Heart left ventricle (tissue), 16 donors: ENCODE data around the gene TMEM132D. TPM values are rescaled to one million over a fixed set of nuclear protein-coding genes. Genes with fewer than 3 reads are reported as not detected.
"Not testable (repeated sequence)": the region's sequence is repeated elsewhere in the genome, so short reads cannot be mapped to it uniquely, and the experiment has no call there.

ENCODE experiments used
- ATAC-seq, 4 donors: fragments of 200-7000 bp; cut with Tn5 transposase; one replicate each; pipeline ENCODE4 v1.9.1; 2020 to 2022; ENCODE audit warnings: moderate library complexity in 4 of 4, mild to moderate bottlenecking in 3 of 4, moderate number of reproducible peaks in 1 of 4
- DNase-seq, 5 donors: peaks; one replicate each; pipeline ENCODE4 v3.0.0-alpha.2; 2020
- H3K27ac ChIP-seq, 12 donors: fragments of 200-600 bp; sonication (generic) in 4 of 12; one replicate each; pipeline versions ENCODE4 v1.5.0 to v1.8.0; 2016 to 2022; ENCODE audit warnings: mild to moderate bottlenecking in 2 of 12
- H3K27me3 ChIP-seq, 9 donors: fragments of 200-600 bp; sonication (generic) in 2 of 9; one replicate each; pipeline versions ENCODE4 v1.5.1 to v1.8.0; 2016 to 2022; ENCODE audit warnings: mild to moderate bottlenecking in 3 of 9
- H3K36me3 ChIP-seq, 9 donors: fragments of 200-600 bp; sonication (generic) in 2 of 9; one replicate each; pipeline versions ENCODE4 v1.5.0 to v1.8.0; 2018 to 2022; ENCODE audit warnings: mild to moderate bottlenecking in 2 of 9
- H3K4me1 ChIP-seq, 12 donors: fragments of 200-600 bp; sonication (generic) in 4 of 12; one replicate each; pipeline versions ENCODE4 v1.5.0 to v1.8.0; 2016 to 2022; ENCODE audit warnings: mild to moderate bottlenecking in 3 of 12
- H3K4me3 ChIP-seq, 12 donors: fragments of 200-600 bp; sonication (generic) in 4 of 12; one replicate each; pipeline versions ENCODE4 v1.5.0 to v1.8.0; 2017 to 2022; ENCODE audit warnings: mild to moderate bottlenecking in 9 of 12, moderate library complexity in 4 of 12
- H3K9me3 ChIP-seq, 12 donors: fragments of 200-600 bp; sonication (generic) in 4 of 12; one replicate each; pipeline versions ENCODE4 v1.5.0 to v1.8.0; 2016 to 2022; ENCODE audit warnings: mild to moderate bottlenecking in 1 of 12
- POLR2A ChIP-seq, 2 donors: fragments of 450-650 bp; IDR thresholded peaks; one replicate each; pipeline ENCODE4 v1.6.1; 2017; ENCODE audit warnings: antibody characterized with exemption in 2 of 2, mild to moderate bottlenecking in 2 of 2, moderate library complexity in 2 of 2
- WGBS, 4 donors: extraction: QIAGEN DNeasy Blood & Tissue Kit in 2 of 4; methylation state at CpG; one replicate each; pipeline versions ENCODE4 v1.1.5 to v1.1.7; 2013 to 2018; 5-methylcytosine and 5-hydroxymethylcytosine counted together
- intact Hi-C, 10 donors: fragments of 100-400 bp; cut with DNase I; formaldehyde crosslinking; loops; one replicate each; pipeline versions ENCODE4 v1.11.1 to v1.14.2; 2022
- polyA plus RNA-seq, 2 donors: library from polyadenylated mRNA; stranded (reverse); fragments of 200-250 nt; gene quantifications; one replicate each; pipeline ENCODE4 v1.2.3, GENCODE V29; 2013
- total RNA-seq, 9 donors: library from RNA; depleted of rRNA in 2 of 9; stranded (reverse); fragments of >200 nt in 2 of 9; fragmentation: NEBNext Ultra II Directional in 3 of 9; extraction: Animal tissue kit (Norgen Biotek cat#: 25700) in 3 of 9; gene quantifications; one replicate each; pipeline versions ENCODE4 v1.1.0 to v1.2.4, GENCODE V29; 2016 to 2023
- TF ChIP-seq, protein P1 (sequence below), 12 donors: fragments of 200-600 bp; sonication (generic) in 4 of 12; IDR thresholded peaks; one replicate each; pipeline versions ENCODE4 v1.5.0 to v1.8.0; 2018 to 2022; ENCODE audit warnings: antibody characterized with exemption in 12 of 12, mild to moderate bottlenecking in 5 of 12
- donor health status: ischemic (EF 13 %, LVEDD 7.1; RV severe dilation, severe dysfunction).
- donor health status: healthy with polysubstance abuse.
- donor health status: DM: no; HTN: yes; CAD: no.
- donor health status: DM: no; HTN: no; CAD: no.
- donor health status: ischemic (EF 25% LVEDD 6.9; RV normal size, moderate dysfunction).
- donor health status: ischemic (EF 25% LVEDD 5.7; RV mildly dilated, moderate dysfunction).
- donor health status: healthy.
- donor health status: DM: yes; HTN: yes; CAD: no.
- donor health status: ischemic (EF 35%, LVEDD 5.7; RV mildly dilated, moderate dysfunction).
- donor health status: nonischemic (EF 11% LVEDD 7.7; RV severe dilation, severe dysfunction).
- donor health status: DM: yes; HTN: yes; CAD: no.
- donor health status: PGD.
- donor health status: ischemic (EF 29% LVEDD 5.4; RV normal size, mild dysfunction).
- donor health status: nonischemic (EF 23%, LVEDD 6.1; RV moderate dilation, normal function).

The TMEM132D gene
- total and polyA plus RNA-seq, 11 donors: not detected

DNA sequence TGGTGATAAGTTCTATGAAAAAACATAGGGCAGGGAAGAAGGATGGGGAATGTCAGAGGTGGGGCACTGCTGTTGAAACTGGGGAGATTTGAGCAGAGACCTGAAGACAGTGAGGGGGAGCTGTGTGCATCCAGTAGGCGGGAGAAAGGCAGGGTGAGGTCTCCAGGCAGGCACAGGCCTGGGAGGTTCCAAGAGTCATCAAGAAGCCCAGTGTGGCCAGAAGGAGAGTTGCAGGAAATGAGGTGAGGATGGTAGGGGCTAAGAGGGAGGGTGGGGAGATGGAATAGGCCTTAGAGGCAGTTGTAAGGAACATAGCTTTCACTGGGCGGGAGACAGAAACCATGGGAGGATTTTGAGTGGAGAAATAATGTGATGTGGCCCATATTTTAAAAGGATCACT, 708.7 kb downstream of the TMEM132D start:
- peaks cover 0 to 21% (median 7%) of the 10 kb centered on the region in 12 donors for H3K9me3 ChIP-seq
- H3K36me3 ChIP-seq: no peaks in the 10 kb centered on the region
- no peak overlapping the region for H3K4me3 ChIP-seq
- WGBS, 4 donors: 64 to 79% (median 70%) methylated on average over 2 of the region's 2 CpGs
- no peak for TF ChIP-seq POLR2A (IDR thresholded peaks at IDR 0.05)
- TF ChIP-seq, protein P1, sequence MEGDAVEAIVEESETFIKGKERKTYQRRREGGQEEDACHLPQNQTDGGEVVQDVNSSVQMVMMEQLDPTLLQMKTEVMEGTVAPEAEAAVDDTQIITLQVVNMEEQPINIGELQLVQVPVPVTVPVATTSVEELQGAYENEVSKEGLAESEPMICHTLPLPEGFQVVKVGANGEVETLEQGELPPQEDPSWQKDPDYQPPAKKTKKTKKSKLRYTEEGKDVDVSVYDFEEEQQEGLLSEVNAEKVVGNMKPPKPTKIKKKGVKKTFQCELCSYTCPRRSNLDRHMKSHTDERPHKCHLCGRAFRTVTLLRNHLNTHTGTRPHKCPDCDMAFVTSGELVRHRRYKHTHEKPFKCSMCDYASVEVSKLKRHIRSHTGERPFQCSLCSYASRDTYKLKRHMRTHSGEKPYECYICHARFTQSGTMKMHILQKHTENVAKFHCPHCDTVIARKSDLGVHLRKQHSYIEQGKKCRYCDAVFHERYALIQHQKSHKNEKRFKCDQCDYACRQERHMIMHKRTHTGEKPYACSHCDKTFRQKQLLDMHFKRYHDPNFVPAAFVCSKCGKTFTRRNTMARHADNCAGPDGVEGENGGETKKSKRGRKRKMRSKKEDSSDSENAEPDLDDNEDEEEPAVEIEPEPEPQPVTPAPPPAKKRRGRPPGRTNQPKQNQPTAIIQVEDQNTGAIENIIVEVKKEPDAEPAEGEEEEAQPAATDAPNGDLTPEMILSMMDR (IDR thresholded peaks at IDR 0.05): no peak
- H3K4me1 ChIP-seq: no peaks in the 10 kb centered on the region
- no peaks in the 10 kb centered on the region for H3K27me3 ChIP-seq
- no peak for ATAC-seq
- DNase-seq: no peak
- intact Hi-C loops: no loop called here
- no peak overlapping the region for H3K27ac ChIP-seq

DNA sequence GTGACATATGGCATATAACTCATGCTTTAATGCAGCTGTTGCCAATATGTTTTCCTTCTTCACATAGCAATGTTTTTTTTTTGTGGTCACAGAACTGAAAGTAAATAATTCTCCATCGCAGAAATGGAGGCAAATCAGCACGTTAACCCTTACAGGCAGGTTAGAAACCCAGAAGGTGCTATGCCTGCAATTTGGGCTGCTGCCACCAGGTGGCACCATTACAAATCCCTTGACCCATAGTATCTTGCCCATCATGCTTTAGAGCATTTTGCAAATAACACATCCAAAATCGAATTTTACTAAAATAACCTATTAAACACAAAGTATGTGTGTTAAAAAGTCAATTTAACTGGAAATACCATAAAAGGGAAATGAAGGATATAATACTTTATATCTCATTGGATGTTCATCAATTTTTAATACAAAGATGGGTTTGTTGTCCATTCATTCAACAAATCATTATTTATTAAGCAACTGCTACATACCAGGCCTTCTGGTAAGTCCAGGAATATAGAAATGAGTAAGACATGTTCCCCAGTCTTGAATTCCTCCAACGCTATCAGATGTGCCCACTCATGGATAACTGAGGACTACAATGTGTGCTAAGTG, 710.5 kb downstream of the TMEM132D start:
- peaks cover 0 to 21% (median 7%) of the 10 kb centered on the region in 12 donors for H3K9me3 ChIP-seq
- DNase-seq: no peak
- no peak for ATAC-seq
- 55 to 62% (median 56%) methylated on average over 4 of the region's 4 CpGs for WGBS, 4 donors
- intact Hi-C loops: no loop called here
- no peak overlapping the region for H3K27ac ChIP-seq
- no peaks in the 10 kb centered on the region for H3K36me3 ChIP-seq
- no peaks in the 10 kb centered on the region for H3K27me3 ChIP-seq
- no peaks in the 10 kb centered on the region for H3K4me1 ChIP-seq
- TF ChIP-seq, protein P1 (IDR thresholded peaks at IDR 0.05): peak in 7 of 12 donors; percentile 24 to 42 (median 37)
- no peak for TF ChIP-seq POLR2A (IDR thresholded peaks at IDR 0.05)
- H3K4me3 ChIP-seq: no peak overlapping the region

DNA sequence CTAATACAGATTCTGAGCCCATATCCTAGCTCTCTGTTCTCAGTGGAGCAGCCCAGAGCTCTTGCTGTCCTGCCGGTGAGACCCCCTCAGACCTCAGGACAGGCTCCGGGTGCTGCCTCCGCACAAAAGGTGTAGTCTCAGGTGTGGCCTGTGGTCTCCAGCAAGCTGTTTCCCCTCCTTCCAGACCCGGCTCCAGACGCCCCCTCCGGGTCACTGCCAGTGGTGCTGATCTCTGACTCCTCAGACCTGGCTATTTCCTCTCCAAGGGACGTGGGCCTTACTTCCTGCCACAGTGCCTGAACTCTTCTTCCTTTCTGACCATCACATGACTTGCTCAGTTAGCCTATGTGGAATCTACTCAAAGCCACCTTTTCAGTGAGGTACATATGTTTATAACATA, 713.0 kb downstream of the TMEM132D start:
- ATAC-seq: no peak
- Histone ChIP-seq H3K9me3 (peaks cover 0 to 28% (median 7%) of the 10 kb centered on the region in 12 donors), H3K27ac (no peak overlapping the region), H3K4me1 (no peaks in the 10 kb centered on the region), H3K36me3 (no peaks in the 10 kb centered on the region), H3K4me3 (no peak overlapping the region), H3K27me3 (no peaks in the 10 kb centered on the region)
- WGBS, 4 donors: 26 to 34% (median 29%) methylated on average over 7 of the region's 7 CpGs
- DNase-seq: no peak
- TF ChIP-seq, protein P1 (IDR thresholded peaks at IDR 0.05): no peak
- no peak for TF ChIP-seq POLR2A (IDR thresholded peaks at IDR 0.05)
- intact Hi-C loops: no loop called here

DNA sequence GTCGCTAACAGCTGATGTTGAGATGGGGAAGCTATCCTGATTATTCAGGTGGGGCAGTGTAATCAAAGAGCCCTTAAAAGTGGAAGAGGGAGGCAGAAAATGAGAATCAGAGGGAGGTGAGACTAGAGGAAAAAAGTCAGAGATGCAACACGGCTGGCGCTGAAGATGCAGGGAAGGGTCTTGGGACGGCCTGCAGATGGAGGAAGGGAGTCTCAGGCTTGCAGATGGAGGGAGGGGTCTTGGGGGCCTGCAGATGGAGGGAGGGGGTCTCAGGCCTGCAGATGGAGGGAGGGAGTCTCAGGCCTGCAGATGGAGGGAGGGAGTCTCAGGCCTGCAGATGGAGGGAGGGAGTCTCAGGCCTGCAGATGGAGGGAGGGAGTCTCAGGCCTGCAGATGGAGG, 713.9 kb downstream of the TMEM132D start:
- H3K27ac ChIP-seq, H3K36me3 ChIP-seq, H3K4me1 ChIP-seq, ATAC-seq, H3K27me3 ChIP-seq, DNase-seq, intact Hi-C loops, H3K4me3 ChIP-seq: not testable (repeated sequence)
- WGBS, 4 donors: 50 to 68% (median 54%) methylated on average over 4 of the region's 4 CpGs
- H3K9me3 ChIP-seq: peaks cover 0 to 28% (median 7%) of the 10 kb centered on the region in 12 donors

DNA sequence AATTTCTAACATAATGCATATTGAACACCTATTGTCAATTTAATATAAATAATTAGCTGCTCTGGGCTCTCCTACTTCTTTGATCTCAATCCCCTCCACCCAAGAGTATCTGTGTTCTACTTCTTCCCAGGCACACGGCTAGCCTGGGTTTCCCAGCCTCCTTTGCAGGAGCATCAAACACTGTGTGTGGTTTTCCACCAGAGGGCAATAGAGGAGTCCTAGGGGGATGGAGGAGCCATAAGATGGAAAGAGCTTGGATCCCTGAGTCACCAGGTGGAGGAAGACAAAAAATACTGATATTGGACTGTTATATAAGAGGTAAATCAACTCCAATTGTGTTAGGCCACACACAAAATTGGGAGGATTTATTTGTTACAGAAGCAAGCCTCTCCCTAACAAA, 716.9 kb downstream of the TMEM132D start:
- no peaks in the 10 kb centered on the region for H3K36me3 ChIP-seq
- H3K27ac ChIP-seq: no peak overlapping the region
- H3K9me3 ChIP-seq: peaks cover 0 to 8% (median 0%) of the 10 kb centered on the region in 12 donors
- intact Hi-C loops: no loop called here
- H3K4me3 ChIP-seq: no peak overlapping the region
- no peak for TF ChIP-seq POLR2A (IDR thresholded peaks at IDR 0.05)
- TF ChIP-seq, protein P1 (IDR thresholded peaks at IDR 0.05): no peak
- WGBS, 4 donors: 55 to 71% (median 60%) methylated on average over 1 of the region's 1 CpG
- peaks cover 0 to 3% (median 0%) of the 10 kb centered on the region in 9 donors for H3K27me3 ChIP-seq
- no peak for DNase-seq
- ATAC-seq: no peak
- H3K4me1 ChIP-seq: no peaks in the 10 kb centered on the region
